Spinal cord (tissue), 10 donors: ENCODE measurements around the gene WSCD1. TPM values are rescaled to one million over a fixed set of nuclear protein-coding genes. Genes with fewer than 3 reads are reported as not detected.

ENCODE experiments used
- DNase-seq, 6 donors: peaks; one replicate each; pipeline versions ENCODE4 v3.0.0 to v3.0.0-alpha.2; 2013 to 2015; ENCODE audit warnings: low spot score in 6 of 6, low read depth in 4 of 6
- H3K27ac ChIP-seq: one replicate; pipeline ENCODE4 v1.5.1; 2013; ENCODE audit warnings: low read depth, low read length, control low read depth
- H3K27me3 ChIP-seq: one replicate; pipeline ENCODE4 v1.6.1; 2013; ENCODE audit warnings: low read length; ENCODE audit not compliant: control insufficient read depth, insufficient read depth
- H3K36me3 ChIP-seq: one replicate; pipeline ENCODE4 v1.6.1; 2013; ENCODE audit warnings: low read length; ENCODE audit not compliant: control insufficient read depth, insufficient read depth
- H3K4me1 ChIP-seq: one replicate; pipeline ENCODE4 v1.6.1; 2013; ENCODE audit warnings: low read length; ENCODE audit not compliant: control insufficient read depth, insufficient read depth
- H3K4me3 ChIP-seq: one replicate; pipeline ENCODE4 v1.5.1; 2013; ENCODE audit warnings: low read depth, low read length, control low read depth
- H3K9me3 ChIP-seq: one replicate; pipeline ENCODE4 v1.6.1; 2013; ENCODE audit warnings: low read length; ENCODE audit not compliant: control insufficient read depth, insufficient read depth
- WGBS: methylation state at CpG from one replicate; pipeline ENCODE4 v1.1.5; 2013; ENCODE audit warnings: missing lambda C conversion rate; ENCODE audit not compliant: insufficient coverage; 5-methylcytosine and 5-hydroxymethylcytosine counted together
- polyA plus RNA-seq, 2 donors: library from polyadenylated mRNA; unstranded; fragments of 120-200 nt; gene quantifications; one replicate each; pipeline ENCODE4 v1.2.1, GENCODE V29; 2013; ENCODE audit not compliant: insufficient read length in 2 of 2
- total RNA-seq, 2 donors: library from RNA; depleted of rRNA in 1 of 2; stranded (reverse); fragments of 120-200 nt in 1 of 2; fragments of >200 nt in 1 of 2; gene quantifications; one replicate each; pipeline versions ENCODE4 v1.2.3 to v1.2.4, GENCODE V29; 2013 to 2014
- donor health status: healthy.

Gene WSCD1
- total and polyA plus RNA-seq, 4 donors, result 24.1 to 69.2 (median 46.0) TPM

DNA sequence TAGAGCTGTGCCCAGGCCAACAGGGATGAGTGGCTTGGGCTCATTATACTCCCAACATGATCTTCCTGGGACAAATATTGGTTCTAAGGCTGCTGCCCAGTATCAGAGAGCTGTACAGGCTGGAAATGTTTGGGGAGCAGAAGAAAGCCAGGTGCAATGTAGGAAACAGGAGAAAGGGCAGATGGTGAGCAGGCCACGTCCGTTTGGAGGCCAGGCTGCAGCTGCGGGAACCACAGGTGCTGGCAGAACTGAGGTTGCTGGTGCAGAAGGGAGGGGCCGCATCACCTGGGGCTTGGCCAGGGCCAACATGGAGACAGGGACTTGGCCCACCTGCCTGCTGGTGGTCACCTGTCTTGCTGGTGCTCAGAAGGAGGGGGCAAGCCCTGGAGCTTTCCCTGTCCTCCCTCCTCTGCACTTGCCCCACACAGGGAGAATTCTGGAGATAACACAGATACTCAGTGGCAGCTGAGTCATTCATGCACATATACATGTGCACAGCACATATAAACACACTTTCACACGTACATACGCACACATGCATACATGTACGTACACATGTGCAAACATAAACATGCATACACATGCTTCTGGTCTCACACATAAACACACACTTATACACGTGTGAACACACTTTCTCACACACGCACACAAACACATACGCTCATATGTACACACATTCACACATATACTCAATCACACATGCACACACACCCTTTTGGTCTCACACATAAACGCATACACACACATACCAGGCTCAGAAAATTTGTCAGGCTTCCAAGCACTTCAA, 67.7 kb downstream of the WSCD1 start:
- DNase-seq, result no peak
- no peaks in the 10 kb centered on the region for H3K27me3 ChIP-seq
- WGBS, result 92% methylated on average over 9 of the region's 11 CpGs

DNA sequence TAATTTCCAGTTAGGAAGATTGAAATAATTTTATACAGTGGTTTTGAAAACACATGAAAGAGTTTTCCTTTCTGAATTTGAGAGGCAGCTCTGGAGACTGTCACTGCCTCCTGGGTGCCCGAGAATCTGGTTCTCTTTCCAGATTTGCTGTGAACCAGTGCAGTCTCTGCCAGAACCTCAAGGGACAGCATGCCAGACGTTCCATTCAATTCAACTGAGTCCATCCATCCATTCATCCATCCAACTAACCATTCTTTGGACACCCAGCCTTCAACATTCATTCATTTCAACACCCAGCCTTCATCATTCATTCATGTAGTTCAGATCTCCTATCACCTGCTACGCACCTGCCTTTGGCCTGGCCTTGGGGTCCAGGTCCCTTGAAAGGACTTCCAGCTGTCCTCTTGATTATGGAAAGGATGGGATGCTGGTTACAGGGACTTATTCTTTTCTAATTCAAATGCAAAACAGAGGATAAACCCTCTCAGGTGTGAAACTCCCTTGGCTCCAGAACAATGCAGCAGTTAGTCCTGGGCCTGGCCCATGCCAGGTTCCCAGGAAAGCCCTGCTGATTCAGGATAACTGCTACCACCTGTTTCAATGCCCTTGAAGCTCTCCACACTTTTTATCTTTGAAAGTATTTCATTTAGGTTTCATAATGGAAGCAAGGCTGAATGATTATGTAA, 68.7 kb downstream of the WSCD1 start:
- peak in 1 of 6 donors; percentile 35 for DNase-seq
- 40% methylated on average over 2 of the region's 3 CpGs for WGBS
- no peaks in the 10 kb centered on the region for H3K36me3 ChIP-seq
- peaks cover 10% of the 10 kb centered on the region for H3K4me1 ChIP-seq
- H3K4me3 ChIP-seq, result no peak overlapping the region
- H3K27me3 ChIP-seq, result no peaks in the 10 kb centered on the region
- H3K27ac ChIP-seq, result no peak overlapping the region
- H3K9me3 ChIP-seq, result no peaks in the 10 kb centered on the region

More for the DNA sequence above, 67.7 kb downstream of the WSCD1 start:
- no peak overlapping the region for H3K27ac ChIP-seq
- no peaks in the 10 kb centered on the region for H3K36me3 ChIP-seq
- peaks cover 10% of the 10 kb centered on the region for H3K4me1 ChIP-seq
- no peaks in the 10 kb centered on the region for H3K9me3 ChIP-seq
- H3K4me3 ChIP-seq, result no peak overlapping the region

DNA sequence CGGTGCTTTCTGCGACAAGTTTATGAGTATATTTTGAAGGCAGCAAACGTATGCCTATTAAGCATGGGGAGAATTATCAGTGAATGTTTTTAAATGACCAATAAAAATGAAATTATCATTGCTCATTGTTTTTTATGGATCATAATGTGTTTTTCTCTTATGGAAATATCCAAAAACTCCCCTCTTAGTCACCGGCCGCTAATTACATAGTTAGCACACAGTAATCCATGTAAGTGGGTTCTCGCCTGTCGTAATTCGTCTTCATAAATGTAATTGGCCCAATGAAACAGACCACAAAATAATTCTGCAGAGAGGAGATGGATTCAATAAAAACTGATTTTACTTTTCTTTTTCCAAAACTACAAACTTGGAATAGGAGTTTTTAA, 69.3 kb downstream of the WSCD1 start:
- DNase-seq, result peak in 1 of 6 donors; percentile 78
- Histone ChIP-seq H3K4me1 (peaks cover 10% of the 10 kb centered on the region), H3K27me3 (no peaks in the 10 kb centered on the region), H3K36me3 (no peaks in the 10 kb centered on the region), H3K27ac (no peak overlapping the region), H3K4me3 (no peak overlapping the region), H3K9me3 (no peaks in the 10 kb centered on the region)
- WGBS, result no CpG with 5 or more reads among the region's 8 CpGs

DNA sequence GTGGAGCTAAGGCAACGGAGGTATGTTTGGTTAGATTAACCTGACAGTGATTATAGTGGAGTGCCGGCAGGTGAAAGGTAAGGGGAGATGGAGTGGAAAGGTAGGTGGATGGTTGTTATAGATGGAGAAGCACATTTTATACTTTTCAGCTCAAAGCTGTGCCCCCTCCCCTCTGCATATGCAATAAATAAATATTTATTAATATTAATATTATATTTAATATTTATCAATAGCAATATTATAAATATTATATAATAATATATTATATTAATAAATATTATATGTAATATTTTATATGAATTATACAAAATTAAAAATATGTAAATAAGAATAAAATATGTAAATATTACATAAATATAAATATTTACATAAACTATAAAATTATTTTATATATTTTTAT, 70.0 kb downstream of the WSCD1 start:
- Histone ChIP-seq H3K36me3 (no peaks in the 10 kb centered on the region), H3K27me3 (no peaks in the 10 kb centered on the region), H3K27ac (no peak overlapping the region), H3K9me3 (no peaks in the 10 kb centered on the region), H3K4me3 (no peak overlapping the region), H3K4me1 (peaks cover 10% of the 10 kb centered on the region)
- 45% methylated on average over 1 of the region's 2 CpGs for WGBS
- no peak for DNase-seq

GRCh38 chr17:6140728-6141330, 70.7 kb downstream of the WSCD1 start:
- Histone ChIP-seq H3K4me1 (peaks cover 10% of the 10 kb centered on the region), H3K36me3 (no peaks in the 10 kb centered on the region), H3K27ac (no peak overlapping the region), H3K9me3 (no peaks in the 10 kb centered on the region), H3K4me3 (no peak overlapping the region), H3K27me3 (no peaks in the 10 kb centered on the region)
- WGBS, result 80% methylated on average over 1 of the region's 8 CpGs
- DNase-seq, result peak in 1 of 6 donors; percentile 56

DNA sequence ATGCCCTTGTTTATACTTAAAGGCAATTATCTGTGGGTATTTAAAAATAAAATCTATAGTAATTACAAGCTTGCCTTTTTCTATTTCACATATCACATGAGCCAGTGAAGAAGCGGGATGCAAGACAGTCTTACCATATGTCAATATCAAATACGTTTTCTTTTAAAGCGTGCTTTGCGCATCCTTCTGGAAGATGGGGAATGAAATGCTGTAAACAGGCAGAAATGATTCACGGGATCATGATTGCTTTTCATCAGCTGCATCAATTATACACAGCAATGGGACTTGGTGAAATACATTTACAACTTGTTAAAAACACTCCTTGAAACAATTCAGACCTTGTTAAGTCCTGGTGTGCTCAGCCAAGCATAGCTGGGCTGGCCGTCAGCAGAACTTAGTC, 72.5 kb downstream of the WSCD1 start:
- peaks cover 10% of the 10 kb centered on the region for H3K4me1 ChIP-seq
- DNase-seq, result peak in 2 of 6 donors; percentile 56 to 57
- no peaks in the 10 kb centered on the region for H3K27me3 ChIP-seq
- H3K27ac ChIP-seq, result no peak overlapping the region
- no peaks in the 10 kb centered on the region for H3K9me3 ChIP-seq
- 20% methylated on average over 1 of the region's 6 CpGs for WGBS
- no peaks in the 10 kb centered on the region for H3K36me3 ChIP-seq
- no peak overlapping the region for H3K4me3 ChIP-seq

GRCh38 chr17:6145946-6146345, 75.8 kb downstream of the WSCD1 start:
- DNase-seq, result no peak
- Histone ChIP-seq H3K9me3 (no peaks in the 10 kb centered on the region), H3K27me3 (no peaks in the 10 kb centered on the region), H3K36me3 (no peaks in the 10 kb centered on the region), H3K27ac (no peak overlapping the region), H3K4me3 (no peak overlapping the region), H3K4me1 (no peaks in the 10 kb centered on the region)
- 81% methylated on average over 4 of the region's 4 CpGs for WGBS

DNA sequence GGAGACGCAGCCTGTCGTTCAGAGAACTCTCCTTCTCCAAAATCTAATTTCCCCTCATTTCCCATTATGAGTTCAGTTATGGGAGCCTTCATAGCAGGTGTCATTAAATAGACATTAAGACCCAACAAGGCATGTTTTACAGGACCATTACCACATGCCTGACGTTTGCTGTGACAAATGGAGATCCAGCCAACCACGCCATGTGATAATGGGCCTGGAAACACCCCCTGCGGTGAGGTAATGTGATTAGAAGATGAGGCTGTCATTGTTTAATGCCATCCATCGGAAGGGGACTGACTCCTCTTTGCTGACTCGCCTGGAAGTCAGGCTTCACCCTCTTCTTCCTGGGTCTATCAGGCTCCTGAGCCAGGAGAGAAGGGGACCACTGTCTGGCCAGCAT, 76.9 kb downstream of the WSCD1 start:
- H3K27ac ChIP-seq, result no peak overlapping the region
- no peaks in the 10 kb centered on the region for H3K4me1 ChIP-seq
- WGBS, result 51% methylated on average over 4 of the region's 7 CpGs
- no peak overlapping the region for H3K4me3 ChIP-seq
- H3K36me3 ChIP-seq, result no peaks in the 10 kb centered on the region
- H3K27me3 ChIP-seq, result no peaks in the 10 kb centered on the region
- no peaks in the 10 kb centered on the region for H3K9me3 ChIP-seq
- DNase-seq, result peak in 1 of 6 donors; percentile 93

GRCh38 chr17:6153375-6153774, 83.2 kb downstream of the WSCD1 start:
- H3K27me3 ChIP-seq, result no peaks in the 10 kb centered on the region
- H3K4me1 ChIP-seq, result no peaks in the 10 kb centered on the region
- H3K4me3 ChIP-seq, result no peak overlapping the region
- peak in 1 of 6 donors; percentile 61 for DNase-seq
- 23% methylated on average over 6 of the region's 6 CpGs for WGBS
- H3K36me3 ChIP-seq, result no peaks in the 10 kb centered on the region
- H3K27ac ChIP-seq, result no peak overlapping the region
- no peaks in the 10 kb centered on the region for H3K9me3 ChIP-seq
